T1000 (cell line): ENCODE results near the gene GPR155.

ENCODE experiments used
- DNase-seq: peaks from one replicate; lab custom pipeline; 2025; ENCODE audit warnings: mixed read lengths; lab: John Stamatoyannopoulos, UW

GPR155 gene

GRCh38 chr2:174486563-174487107, at the start of gene GPR155:
GPR155 (minus strand) TSS chr2:174487029; CDS start chr2:174481956, 5,073 bp downstream.
- peak; percentile 32 for DNase-seq

DNA sequence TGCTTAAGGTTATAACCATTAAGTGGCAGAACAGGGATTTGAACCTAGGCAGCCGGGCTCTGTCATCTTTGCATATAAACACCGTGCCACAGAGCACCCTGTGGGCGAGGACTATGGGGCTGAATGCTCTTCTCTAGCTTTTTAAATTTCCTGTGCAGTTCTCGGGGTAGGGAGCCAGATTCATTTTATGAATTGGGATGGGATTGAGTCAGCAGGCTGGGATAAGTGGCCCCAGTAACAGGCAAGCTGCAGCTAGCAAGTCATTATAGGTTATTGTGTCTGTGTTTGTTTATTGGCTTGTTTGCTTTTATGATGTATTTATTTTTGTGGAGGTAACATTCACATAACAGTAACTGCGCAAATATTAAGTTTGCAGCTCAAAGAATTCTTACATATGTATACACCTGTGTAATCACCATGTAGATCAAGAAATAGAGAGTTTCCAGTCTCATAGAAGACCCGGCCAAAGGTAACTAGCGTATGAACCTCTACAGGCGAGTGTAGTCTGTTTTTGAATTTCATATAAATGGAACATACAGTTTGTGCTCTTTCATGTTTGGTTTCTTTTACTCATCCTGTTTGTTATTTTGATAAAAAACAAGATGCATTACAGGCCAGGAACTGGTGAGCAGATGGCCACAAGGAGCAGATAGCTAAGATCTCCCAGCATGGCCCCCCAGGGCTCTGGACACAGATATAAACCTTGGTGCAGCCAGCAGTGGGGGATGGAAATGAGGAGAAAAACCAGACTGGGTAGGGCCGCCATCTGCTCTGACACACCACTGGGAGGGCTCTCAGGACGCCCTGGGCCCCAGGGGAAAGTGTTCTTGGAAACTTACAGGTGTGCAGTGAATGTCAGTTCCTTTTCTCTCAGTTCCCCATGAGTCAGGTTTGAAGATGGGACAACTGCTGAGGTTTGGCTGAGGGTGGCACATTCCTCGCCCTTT, 49.2 kb upstream of the GPR155 start:
- DNase-seq, result no peak

DNA sequence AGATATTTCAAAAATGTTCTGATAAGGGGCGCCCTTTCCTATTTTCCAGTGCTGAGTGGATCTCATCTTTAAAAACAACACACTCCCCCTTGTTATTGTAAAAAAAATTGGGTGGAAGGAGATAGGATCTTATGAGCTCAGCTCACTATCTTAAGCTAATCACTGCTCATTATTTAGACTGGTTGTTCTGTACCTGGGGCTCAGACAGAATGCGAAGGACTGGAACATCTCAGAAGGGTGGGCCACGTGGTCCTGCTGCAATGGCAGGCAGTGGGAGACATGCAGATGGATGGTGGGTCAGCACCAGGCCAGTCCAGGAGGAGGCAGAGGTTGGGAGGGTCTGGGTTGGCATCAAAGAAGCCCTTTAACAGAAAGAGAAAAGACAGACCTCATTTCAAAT, 48.3 kb upstream of the GPR155 start:
- DNase-seq, result no peak

DNA sequence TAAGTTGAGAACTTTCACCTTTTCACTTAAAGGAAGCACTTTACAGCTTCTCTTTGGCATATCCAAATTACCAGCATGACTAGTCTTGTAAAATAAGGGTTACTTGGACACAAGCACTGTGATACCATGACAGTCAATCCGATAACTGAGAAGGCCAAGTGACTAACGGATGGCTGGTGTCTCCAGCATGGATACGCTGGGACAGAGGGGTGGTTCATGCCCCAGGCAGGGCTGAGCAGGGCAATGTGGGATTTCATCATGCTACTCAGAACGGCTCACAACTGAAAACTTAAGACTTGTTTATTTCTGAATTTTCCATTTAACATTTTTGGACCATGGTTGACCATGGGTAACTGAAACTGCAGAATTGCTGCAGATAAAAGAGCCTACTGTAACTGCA, 43.1 kb upstream of the GPR155 start:
- no peak for DNase-seq

DNA sequence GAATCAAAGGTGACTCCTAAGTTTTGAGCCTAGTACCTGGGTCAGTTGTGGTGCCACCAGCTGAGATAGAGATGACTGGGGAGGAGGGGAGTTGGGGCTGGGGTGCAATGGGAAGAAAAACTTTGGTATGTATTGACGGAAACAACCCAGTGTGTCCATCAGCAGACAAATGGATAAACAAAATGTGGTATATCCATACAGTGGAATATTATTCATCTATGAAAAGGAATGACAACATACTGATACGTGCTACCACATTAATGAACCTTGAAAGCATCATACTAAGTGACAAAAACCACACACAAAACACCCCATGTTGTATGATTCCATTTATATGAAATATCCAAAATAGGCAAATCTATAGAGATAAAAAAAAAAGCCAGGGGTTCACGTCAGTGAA, 41.1 kb upstream of the GPR155 start:
- no peak for DNase-seq

DNA sequence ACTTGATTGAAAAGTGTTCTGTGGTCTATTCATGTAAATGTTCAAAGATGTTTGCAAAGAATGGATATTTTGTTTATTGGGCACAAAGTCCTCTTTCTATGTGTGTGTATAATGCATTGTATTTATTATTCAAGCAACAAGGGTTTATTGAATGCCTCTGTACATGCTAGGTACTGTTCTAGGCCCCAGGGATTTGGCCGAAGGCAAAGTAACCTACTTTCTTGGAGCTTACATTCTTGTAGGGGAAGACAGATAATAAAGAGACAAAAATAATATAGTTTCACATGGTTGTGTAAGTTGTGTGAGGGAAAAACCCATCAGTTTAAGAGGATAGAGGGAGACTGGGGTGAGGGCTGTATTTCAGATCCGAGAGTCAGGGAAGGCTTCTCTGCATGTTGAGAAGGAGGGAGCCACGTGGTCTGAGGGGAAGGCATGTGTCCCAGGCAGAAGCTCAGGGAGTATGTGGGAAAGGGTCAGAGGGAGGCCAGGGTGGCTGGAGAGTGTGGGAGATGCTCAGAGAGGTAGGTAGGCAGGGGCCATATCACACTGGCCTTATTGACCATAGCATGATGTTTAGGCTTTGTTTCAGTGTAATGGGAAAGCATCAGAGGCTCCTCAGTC, 40.4 kb upstream of the GPR155 start:
- no peak for DNase-seq

GRCh38 chr2:174524527-174524926, 37.7 kb upstream of the GPR155 start:
- DNase-seq, result no peak

- no peak for DNase-seq
Measured at GRCh38 chr2:174522553-174522952, 35.7 kb upstream of the GPR155 start.

GRCh38 chr2:174518395-174518794, 31.6 kb upstream of the GPR155 start:
- no peak for DNase-seq

- no peak for DNase-seq
Measured at GRCh38 chr2:174516501-174517378, 29.9 kb upstream of the GPR155 start.

- no peak for DNase-seq
Measured at GRCh38 chr2:174512345-174512744, 25.5 kb upstream of the GPR155 start.

DNA sequence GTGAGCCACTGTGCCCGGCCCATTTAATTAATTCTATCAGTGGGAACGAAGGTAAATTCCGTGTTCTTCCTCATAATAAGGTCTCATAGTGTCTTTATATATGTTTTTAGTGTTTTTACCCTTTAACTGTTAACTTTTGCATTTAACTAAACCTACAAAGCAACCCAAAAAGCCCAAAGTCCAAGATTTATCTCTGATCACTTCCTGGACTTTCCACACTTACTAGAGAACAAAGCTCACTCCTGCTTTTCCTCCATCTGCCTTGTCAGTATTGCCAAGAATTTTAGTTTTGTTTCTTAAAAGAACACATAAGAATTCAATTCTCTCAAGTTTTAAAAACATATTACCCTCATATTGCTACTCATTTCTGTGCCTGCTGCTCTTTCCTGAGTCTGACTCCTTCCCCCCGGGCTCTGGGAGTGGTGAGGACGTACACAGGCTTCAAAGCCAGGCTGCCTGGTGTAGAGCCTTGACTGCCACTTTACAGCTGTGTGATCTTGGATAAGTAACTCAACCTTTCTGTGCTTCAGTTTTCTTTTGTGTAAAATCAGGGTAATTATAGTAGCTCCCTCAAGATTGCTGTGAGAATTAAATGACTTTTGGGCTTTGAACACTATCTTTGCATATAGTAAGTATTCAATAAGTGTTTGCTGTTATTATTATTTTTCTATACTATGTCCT, 24.9 kb upstream of the GPR155 start:
- no peak for DNase-seq

DNA sequence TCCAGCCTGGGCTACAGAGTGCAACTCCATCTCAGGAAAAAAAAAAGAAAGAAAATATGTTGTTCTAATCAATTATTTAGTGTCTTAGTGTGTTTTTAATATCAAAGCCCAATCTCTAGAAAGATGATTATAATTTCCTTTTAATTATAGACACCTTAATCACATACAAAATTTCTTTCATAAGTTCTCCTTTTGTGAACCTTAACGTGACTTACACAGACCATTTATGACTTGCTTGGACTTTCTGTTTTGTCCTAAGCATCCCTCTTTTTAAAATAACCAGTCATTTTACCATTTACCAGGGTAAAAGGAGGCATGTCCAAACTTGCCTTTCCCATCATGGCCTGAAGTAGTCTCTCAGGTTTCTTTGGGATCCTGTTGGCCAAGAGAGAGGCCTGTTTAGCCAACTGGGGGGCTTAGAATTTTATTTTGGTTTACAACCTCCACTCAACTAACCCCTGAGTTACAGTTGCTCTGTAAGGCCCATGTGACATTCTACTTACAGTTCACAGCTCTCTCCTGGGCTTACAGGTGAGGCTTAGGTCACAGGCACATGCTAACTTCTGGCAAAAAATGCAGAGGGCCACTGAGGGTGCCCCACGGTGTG, 23.9 kb upstream of the GPR155 start:
- no peak for DNase-seq

DNA sequence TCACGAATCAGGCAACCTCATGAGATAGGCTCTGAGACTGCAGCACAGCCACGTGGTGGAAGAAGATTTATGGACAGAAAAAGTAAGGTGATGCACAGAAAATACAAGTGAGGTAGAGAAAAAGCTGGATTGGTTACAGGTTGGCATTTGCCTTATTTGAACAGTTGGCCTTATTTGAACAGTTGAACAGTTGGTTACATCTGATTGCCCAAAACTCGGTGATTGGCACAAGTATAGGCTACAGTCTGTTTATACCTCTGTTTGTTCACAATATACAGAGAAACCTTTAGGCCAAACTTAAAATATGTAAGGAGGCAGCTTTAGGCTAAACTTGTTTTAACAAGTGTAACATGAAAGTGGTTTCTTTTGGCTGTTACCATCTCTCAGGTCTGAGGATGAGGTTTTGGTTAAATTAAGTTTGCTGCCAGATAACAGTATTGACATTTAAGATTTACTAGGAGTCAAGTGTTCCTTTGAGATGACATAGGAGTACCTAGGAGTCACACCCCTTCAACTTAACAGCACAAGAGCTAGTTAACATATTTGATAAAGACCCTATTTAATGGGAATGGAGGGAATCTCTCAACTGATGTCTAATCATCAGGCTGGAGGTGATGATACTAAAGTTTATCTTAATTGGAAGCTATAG, 16.5 kb upstream of the GPR155 start:
- DNase-seq, result no peak

- DNase-seq, result no peak
Measured at GRCh38 chr2:174499371-174499770, 12.5 kb upstream of the GPR155 start.

DNA sequence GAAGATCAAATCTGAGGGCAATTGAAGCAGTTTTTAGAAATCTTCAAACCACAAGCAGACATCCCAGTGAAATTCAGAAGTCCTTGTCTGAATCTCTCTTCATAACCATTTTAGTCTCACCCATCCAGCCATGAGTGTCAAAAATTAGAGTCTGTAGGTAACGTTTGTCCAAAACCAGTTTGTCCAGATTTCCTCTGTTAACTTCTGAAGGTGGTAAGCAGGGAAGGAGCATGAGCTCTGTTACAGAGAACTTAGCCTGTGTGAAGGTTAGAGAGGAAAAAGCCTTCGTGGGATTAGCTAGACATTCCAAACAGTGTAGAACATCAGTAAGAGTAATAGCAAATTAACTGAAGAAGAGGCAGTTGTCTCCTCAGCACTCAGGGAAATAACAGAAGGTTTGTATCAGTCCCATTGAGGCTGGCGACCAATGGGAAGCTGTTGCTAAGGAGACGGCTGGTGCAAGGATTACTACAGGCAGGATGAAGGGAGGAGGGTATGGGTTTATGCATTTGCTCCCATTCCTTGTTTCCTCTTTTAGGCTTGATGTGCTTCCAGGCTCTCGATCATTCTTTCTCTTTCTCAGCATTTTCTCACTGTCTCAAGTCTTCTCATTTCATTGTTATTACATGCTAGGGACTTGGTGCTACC, 8.7 kb upstream of the GPR155 start:
- DNase-seq, result no peak

GRCh38 chr2:174493549-174494331, 6.9 kb upstream of the GPR155 start:
- DNase-seq, result no peak

GRCh38 chr2:174492963-174493431, 6.2 kb upstream of the GPR155 start:
- DNase-seq, result no peak

DNA sequence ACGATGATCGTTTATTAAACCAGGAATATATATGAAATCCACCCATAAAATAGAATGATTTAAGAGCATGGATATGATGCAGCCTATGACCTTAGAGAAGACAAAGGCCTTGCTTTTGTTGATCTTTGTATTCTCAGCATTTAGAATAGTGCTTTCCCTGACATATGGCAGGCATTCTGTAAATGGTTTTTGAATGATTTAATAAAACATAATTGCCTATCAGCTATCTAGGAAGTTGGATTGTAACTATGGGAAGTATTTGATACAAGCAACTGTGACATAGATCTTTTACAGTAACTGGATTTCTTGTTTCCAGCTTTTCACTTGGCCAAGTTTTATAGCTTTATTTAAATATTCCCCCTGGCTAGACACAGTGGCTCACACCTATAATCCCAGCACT, 5.1 kb upstream of the GPR155 start:
- DNase-seq, result no peak
